ENCODE data around the gene KICS2. TPM values are rescaled to one million over a fixed set of nuclear protein-coding genes. Genes with fewer than 3 reads are reported as not detected.

Gene KICS2
- total and polyA plus RNA-seq, 9 of the 15 experiments (the other 6 are each of a cell fraction or from before 2014, with no cell fraction given): 2.3 to 6.4 (median 5.5) TPM

DNA sequence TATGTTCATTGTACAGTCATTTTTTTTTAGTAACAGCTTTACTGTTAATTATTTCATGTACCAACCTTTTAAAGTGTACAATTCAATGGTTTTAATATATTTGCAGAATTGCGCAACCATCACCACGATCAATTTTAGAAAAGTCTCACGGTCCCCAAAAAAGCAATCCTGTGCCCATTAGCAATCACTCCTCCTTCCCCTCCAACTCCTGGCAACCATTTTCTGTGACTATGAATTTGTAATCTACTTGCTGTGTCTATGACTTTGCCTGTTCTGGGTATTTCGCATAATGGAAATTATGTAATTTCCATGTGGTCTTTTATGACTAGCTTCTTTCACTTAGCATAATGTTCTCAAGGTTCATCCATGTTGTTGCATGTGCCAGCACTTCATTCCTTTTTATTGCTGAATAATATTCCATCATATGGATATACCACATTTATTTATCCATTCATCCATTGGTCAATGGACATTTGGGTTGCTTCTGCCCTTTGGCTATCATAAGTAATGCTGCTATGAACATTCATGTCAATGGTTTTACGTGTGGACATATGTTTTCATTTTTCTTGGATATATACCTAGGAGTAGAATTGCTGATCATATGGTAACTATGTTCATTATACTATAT lies 9.9 kb downstream of the KICS2 start:
- H4K20me1 ChIP-seq (replicated peaks; ENCODE audit: control insufficient read depth, insufficient read depth, low read length): no peaks in the 10 kb centered on the region
- ChIA-PET POLR2A (no interaction called here), CTCF (ENCODE audit: low intra/inter-chr PET ratio) (no interaction called here)
- H3K4me2 ChIP-seq (ENCODE audit: insufficient read depth, low read length): no peak overlapping the region
- H2AFZ ChIP-seq (ENCODE audit: low read depth, low read length): no peak overlapping the region
- ATAC-seq: no peak
- no peak for DNase-seq (ENCODE audit: extremely low read depth in 1 of 4, low spot score in 3 of 4)
- no TSS peak for BruUV-seq (replicated peaks)
- no peak overlapping the region for H3K27ac ChIP-seq (ENCODE audit: extremely low read depth, low read depth, low read length)
- in situ Hi-C loops (cut with MboI): no loop called here
- no peak overlapping the region for H3K9ac ChIP-seq (ENCODE audit: insufficient read depth in 1 of 2, low read depth in 2 of 2, low read length in 2 of 2)
- H3K36me3 ChIP-seq (ENCODE audit: control insufficient read depth, insufficient read depth, low read length): peaks cover 5% of the 10 kb centered on the region; the same call in 2 of the 3 replicates
- H3K9me1 ChIP-seq (ENCODE audit: control insufficient read depth, insufficient read depth, low read length): no peaks in the 10 kb centered on the region
- WGBS (ENCODE audit: insufficient coverage, low coverage, missing lambda C conversion rate): 72% methylated on average over 5 of the region's 5 CpGs
- no peak overlapping the region for H3K4me3 ChIP-seq
- H3K9me3 ChIP-seq (replicated peaks; ENCODE audit: control insufficient read depth, insufficient read depth, low read depth, low read length): no peaks in the 10 kb centered on the region
- no peaks in the 10 kb centered on the region for H3K27me3 ChIP-seq (ENCODE audit: control insufficient read depth in 2 of 2, insufficient read depth in 2 of 2, low read length in 2 of 2)
- no peaks in the 10 kb centered on the region for H3K79me2 ChIP-seq (ENCODE audit: control insufficient read depth, insufficient read depth, low read length)
- intact Hi-C loops (cut with micrococcal nuclease): no loop called here
- FAIRE-seq: no peak
- H3K4me1 ChIP-seq (replicated peaks in 1 of 2; ENCODE audit: control insufficient read depth in 2 of 2, insufficient read depth in 2 of 2, low read length in 2 of 2): no peaks in the 10 kb centered on the region; a peak in 1 of 5 replicates
- TF ChIP-seq, protein P1, sequence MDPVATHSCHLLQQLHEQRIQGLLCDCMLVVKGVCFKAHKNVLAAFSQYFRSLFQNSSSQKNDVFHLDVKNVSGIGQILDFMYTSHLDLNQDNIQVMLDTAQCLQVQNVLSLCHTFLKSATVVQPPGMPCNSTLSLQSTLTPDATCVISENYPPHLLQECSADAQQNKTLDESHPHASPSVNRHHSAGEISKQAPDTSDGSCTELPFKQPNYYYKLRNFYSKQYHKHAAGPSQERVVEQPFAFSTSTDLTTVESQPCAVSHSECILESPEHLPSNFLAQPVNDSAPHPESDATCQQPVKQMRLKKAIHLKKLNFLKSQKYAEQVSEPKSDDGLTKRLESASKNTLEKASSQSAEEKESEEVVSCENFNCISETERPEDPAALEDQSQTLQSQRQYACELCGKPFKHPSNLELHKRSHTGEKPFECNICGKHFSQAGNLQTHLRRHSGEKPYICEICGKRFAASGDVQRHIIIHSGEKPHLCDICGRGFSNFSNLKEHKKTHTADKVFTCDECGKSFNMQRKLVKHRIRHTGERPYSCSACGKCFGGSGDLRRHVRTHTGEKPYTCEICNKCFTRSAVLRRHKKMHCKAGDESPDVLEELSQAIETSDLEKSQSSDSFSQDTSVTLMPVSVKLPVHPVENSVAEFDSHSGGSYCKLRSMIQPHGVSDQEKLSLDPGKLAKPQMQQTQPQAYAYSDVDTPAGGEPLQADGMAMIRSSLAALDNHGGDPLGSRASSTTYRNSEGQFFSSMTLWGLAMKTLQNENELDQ (CRISPR knock-in tag; IDR thresholded peaks at IDR 0.05; ENCODE audit: borderline replicate concordance): no peak
- TF ChIP-seq RNF219 (CRISPR knock-in tag; IDR thresholded peaks at IDR 0.05) (no peak), EZH2 (IDR thresholded peaks at IDR 0.05; ENCODE audit: borderline replicate concordance, low read depth, low read length) (no peak), CEBPG (CRISPR knock-in tag; IDR thresholded peaks at IDR 0.05) (peak; percentile 42; the same call in 1 of the 2 replicates), CEBPG (tag; conservative IDR thresholded peaks at IDR 0.05 in 1 of 2, IDR thresholded peaks at IDR 0.05 in 1 of 2) (peak; percentile 63 to 96), POLR2G (IDR thresholded peaks at IDR 0.05; ENCODE audit: low read depth, low read length) (no peak)

All from K562 (cell line).